Choroid plexus epithelial cell (primary cell): ENCODE data around the gene FCHSD2.

ENCODE experiments used
- DNase-seq: peaks from one replicate; pipeline ENCODE4 v3.0.0-alpha.2; 2010; ENCODE audit warnings: low read depth
- H3K4me3 ChIP-seq: 2 replicates; pipeline ENCODE4 v1.5.1; 2011; ENCODE audit warnings: low read depth, mild to moderate bottlenecking, control low read depth, low read length, moderate library complexity
- CTCF ChIP-seq: conservative IDR thresholded peaks from 2 replicates; pipeline ENCODE4 v1.5.1; 2011; ENCODE audit warnings: low read depth, mild to moderate bottlenecking, control low read depth, inconsistent platforms, low read length, moderate library complexity

FCHSD2 gene

GRCh38 chr11:72838691-72839305 is 303.3 kb downstream of the FCHSD2 start:
- peak; percentile 57 for DNase-seq
- TF ChIP-seq CTCF, result no peak
- H3K4me3 ChIP-seq, result no peak overlapping the region

DNA sequence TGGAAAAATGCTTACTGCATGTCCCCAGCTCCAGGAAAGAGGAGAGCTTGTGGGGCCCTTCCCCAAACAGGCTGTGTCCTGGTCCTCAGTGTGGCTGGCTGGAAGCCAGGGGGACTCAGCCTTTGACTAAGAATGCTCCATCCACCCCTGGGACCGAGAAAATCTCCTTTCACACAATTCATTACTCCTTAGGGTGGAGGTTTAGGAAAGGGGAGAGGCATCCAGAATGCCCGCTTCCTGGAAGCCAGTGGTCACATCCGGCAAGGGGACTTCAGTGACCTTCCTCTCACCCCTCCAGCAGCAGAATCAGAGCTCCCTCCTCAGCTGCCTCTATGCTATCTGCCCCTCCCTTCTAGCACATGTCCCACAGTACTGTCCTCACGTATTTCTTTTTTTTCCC is 306.0 kb downstream of the FCHSD2 start:
- no peak for DNase-seq
- H3K4me3 ChIP-seq, result no peak overlapping the region
- no peak for TF ChIP-seq CTCF

DNA sequence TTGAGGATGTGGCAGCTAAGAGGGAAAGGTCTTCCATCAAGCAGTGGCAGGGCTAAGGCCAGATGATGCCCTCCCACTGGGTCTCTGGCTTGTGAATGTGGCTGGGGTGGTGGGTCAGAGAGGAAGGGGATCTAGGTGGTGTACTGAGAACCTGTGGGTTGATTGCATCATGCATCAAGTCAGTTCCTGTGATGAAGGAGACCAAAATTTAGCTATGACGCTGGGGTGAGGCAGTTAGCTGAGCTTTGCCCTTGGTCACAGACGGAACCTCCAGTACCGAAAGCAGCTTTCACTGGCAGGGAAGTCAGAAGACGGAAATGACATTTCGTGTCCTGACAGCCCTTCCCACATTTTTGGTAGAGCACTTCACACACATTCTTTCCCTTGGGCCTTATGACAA is 307.2 kb downstream of the FCHSD2 start:
- H3K4me3 ChIP-seq, result no peak overlapping the region
- no peak for DNase-seq

GRCh38 chr11:72833811-72834493 is 308.2 kb downstream of the FCHSD2 start:
- no peak overlapping the region for H3K4me3 ChIP-seq
- DNase-seq, result no peak
- no peak for TF ChIP-seq CTCF

More for the DNA sequence above, 307.2 kb downstream of the FCHSD2 start:
- TF ChIP-seq CTCF, result no peak

DNA sequence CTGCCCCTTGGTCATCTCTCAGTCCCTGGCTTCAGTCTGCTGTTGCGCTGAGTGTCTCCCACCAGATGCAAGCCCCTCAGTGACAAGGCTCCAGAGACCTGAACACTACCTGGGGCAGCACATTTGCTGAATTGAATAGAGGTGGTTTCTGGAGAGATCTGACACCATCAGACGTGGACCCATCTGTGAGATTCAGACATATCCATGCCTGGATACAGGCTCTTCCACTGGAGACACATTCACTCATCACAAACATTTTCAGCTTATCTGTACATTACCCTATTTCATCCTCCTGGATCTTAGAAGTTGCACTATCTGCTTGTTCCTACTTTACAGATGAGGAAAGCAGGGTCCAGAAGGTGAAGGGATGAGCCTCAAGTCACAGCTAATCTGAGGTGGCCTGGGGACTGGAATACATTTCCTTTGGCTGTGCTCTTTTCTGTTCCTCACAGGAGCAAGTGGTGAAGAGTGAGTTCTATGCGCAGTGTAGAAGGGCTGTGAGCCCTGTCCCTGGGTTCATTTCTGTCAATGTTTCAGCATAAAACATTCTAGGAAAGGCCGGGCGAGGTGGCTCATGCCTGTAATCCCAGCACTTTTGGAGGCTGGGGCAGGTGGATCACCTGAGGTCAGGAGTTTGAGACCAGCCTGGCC is 308.9 kb downstream of the FCHSD2 start:
- TF ChIP-seq CTCF, result no peak
- DNase-seq, result no peak
- H3K4me3 ChIP-seq, result no peak overlapping the region

DNA sequence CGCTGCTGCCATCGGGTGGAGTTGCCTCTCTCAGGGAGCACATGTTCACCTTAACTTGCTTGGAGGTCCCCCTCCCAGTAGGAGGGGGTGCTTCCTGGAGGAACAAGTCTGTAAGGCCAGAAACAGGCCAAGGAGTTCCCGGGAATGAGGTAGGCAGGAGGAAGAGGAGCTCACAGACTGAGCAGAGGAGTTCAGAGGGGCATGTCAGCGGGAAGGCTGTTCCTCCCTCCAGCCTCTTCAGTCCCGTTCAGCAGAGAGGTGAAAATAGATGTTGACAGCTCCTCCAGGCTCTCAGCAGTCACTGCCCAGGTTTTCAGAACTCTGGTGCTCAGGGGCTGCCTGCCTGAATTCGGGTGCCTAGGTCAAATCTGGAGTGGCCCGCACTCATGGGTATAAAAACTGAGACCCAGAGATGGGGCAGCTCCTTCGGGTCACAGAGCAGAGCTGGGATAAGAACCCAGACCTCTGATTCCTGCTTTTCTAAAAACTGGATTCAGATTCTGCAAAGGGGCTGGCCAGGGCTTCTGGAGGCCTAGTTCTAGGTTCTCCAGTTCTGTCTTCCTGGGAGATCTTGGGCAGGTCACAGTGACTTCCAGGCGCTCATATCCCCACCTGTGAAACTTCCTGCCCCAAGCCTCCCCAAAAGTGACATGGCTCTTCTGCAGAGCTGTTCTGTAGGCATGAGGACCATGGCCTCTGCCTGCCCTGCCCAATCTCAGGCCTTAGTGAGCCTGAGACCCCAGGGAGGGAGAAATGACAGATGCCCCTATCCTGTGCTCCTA is 309.6 kb downstream of the FCHSD2 start:
- TF ChIP-seq CTCF, result no peak
- no peak for DNase-seq
- H3K4me3 ChIP-seq, result no peak overlapping the region
